NCI-H446 treated with DMSO at 0.1 percent for 48 hours (cell line): ENCODE results near the gene ZNF543.
"Not testable (repeated sequence)": the region's sequence is repeated elsewhere in the genome, so short reads cannot be mapped to it uniquely, and the experiment has no call there.

Source experiments
- DNase-seq: peaks from one replicate; lab custom pipeline; 2025; lab: John Stamatoyannopoulos, UW

The ZNF543 gene

DNA sequence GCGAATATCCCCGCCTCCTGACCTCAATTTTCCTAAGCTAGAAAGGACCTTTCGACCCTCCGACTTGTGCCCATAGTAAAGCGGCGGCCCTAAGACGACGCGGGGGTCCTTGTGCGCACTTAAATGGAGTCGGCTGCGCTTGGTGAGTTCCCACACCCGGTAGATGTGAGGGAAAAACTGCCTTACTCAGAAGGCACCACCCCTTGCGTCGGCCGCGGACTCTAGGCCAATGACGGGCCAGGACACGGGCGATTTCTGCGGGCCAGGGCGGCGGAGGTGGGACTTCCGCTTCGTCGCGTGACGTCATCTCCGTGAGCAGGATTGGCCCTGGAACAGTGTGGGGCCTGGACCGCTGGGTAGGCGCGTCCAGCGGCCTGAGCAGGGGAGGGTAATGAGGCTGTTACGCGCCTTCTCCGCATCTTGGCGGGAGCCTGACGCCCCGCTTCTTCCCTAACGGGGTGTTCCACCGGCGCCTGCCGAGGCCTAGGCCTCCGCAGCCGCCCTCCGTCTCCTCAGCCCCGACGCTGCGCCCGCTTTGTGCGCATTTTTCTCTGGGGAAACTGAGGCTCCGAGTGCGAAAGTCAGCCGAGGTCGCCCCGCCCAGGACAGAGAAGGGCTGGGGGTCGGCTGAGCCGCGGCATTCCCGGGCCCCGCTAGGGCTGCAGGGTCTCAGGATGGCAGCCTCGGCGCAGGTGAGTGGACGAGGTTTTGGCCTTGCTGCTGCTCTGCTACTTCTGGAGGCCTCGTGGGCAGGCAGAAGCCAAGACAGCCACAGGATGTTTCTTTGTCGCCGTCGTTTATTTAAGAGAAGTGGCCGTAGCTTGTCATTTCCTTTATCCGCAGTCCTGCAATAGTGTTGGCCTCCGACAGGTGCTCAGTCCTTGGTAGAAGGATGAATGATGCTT is at the start of gene ZNF543:
Gene ZNF543, plus strand, starts transcription at position 293 of the 905 bp plus-strand sequence. Its CDS starts 382 bp downstream, at position 675.
- peak; percentile 89 for DNase-seq

DNA sequence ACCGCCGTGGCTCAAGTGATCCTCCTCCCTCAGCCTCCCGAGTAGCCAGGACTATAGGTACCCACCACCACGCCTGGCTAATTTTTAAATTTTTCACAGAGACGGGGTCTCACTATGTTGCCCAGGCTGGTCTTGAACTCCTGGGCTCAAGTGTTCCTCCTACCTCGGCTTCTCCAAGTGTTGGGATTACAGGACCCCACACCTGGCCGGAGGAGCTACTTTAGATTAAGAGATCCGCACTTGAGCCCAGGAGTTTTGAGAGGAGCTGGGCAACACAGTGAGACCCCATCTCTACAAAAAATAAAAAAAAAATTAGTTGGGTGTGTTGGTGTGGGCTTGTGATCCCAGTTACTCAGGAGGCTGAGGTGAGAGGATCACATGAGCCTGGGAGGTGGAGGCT is 49.0 kb upstream of the ZNF543 start:
- no peak for DNase-seq

DNA sequence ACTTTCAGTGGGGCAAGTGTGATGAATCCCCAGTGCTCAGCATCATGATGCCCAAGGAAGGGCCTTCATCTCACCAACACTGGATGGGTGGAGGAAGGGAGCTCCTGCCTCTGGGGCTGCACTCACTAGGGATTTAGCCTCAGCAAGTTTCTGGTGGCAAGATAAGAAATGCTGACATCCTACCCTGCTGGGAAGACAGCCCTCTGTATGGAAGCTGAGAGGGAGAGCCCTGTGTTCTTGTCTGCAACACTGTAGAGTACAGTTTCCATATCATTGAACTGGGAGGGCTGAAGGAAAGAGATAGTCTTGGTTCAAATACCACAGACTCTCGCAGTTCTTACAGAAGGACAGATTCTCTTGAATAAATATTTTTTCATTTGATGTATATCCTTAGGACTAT is 47.3 kb upstream of the ZNF543 start:
- DNase-seq, result no peak

DNA sequence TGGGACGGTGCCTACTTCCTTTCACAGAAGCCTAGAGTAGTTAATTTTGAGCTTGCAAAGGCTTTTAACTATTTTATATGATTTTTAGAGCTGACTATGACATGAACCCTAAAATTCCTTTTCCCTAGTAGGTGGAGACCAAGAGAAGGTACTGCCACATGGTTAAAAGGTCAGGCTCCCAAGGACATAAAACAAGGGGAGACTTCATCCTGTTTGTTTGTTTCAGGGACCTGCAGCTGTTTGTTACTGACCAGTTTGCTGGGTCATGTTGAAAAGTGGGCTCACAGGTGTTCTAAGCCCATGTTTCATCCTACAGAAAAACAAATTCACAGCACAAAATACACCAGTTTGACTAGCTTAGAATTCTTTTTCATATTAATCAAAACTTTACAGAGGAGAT is 43.8 kb upstream of the ZNF543 start:
- no peak for DNase-seq

DNA sequence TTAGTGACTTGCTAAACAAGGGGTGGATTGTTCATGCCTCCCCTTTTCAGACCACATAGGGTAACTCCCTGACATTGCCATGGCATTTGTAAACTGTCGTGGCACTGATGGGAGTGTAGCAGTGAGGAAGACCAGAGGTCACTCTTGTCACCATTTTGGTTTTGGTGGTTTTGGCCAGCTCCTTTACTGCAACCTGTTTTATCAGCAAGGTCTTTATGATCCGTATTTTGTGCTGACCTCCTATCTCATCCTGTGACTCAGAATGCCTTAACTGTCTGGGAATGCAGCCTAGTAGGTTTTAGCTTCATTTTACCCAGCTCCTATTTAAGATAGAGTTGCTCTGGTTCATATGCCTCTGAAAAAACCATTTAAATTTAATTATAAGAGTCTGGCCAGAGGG is 41.8 kb upstream of the ZNF543 start:
- not testable (repeated sequence) for DNase-seq

DNA sequence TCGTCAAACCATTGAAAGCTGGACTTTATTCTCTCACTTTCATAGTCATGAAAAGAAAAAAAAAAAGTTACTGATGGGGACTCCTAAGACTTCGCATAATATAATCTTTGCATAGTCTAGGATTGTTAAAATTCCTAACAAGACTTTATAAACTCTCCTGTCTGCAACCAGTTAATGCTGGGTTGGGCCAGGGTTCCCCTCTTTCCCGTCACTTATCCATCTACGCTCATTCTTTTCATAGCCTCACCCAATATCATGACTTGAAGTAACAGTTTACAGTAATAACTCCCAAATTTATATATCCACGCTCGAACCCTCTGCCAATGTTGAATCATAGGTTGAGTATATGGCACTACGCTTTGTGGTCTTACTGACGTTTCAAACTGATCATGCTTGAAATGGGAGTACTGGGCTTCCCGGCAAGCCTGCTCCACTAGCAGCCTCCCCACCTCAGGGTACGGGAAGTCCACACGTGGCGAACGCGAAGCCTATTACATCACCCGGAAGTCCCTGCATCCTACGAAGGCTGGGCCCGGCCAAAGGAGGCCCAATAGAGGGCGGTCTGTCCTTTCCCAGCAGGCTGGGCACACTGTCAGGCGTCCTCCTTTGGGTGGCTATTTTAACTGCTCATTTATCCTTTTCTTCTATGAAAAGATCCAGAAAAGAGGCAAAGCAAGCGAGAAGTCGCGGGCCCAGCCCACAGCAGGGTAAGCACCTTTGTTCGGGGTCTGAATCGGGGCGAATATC is 40.7 kb upstream of the ZNF543 start:
- DNase-seq, result peak; percentile 89

DNA sequence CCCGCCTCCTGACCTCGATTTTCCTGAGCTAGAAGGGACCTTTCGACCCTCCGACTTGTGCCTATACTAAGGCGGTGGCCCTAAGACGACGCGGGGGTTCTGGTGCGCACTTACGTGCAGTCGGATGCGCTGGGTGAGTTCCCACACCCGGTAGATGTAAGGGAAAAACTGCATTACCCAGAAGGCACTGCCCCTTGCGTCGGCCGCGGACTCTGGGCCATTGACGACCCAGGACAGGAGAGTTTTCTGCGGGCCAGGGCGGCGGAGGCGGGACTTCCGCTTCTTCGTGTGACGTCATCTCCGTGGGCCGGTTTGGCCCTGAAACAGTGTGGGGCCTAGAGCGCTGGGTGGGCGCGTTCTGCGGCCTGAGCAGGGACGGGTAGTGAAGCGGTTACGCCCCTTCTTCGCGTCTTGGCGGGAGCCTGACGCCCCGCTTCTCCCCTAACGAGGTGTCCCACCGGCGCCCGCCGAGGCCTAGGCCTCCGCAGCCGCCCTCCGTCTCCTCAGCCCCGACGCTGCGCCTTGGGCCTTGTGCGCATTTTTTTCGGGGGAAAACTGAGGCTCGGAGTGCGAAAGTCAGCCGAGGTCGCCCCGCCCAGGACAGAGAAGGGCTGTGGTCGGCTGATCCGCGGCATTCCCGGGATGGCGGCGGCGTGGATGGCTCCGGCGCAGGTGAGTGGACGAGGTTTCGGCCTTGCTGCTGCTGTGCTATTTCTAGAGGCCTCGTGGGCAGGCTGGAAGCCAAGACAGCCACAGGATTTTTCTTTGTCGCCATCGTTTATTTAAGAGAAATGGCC is 39.9 kb upstream of the ZNF543 start, which contains the start of gene ZNF460:
Gene ZNF460, plus strand, starts transcription at position 321 of the 797 bp plus-strand sequence. Its CDS starts 322 bp downstream, at position 643.
- peak; percentile 97 for DNase-seq

DNA sequence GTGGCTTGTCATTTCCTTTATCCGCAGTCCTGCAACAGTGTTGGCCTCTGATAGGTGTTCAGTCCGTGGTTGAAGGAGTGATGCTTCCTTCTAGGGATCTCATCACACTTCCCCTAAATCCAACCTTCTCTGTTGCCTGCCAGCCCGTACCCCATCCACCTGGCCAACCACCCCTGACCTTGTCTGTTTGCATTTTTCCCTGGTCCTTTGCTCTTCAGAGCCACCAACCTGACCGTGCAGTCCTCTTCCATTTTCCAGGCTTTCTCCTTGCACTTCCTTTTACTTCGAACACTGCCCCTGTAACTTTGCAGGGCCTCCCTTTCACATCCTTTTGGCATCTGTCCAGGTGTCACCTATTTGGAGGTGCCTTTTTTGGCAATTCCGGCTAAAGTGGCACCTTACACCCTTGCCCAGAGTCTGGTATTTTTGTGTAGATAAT is 39.3 kb upstream of the ZNF543 start:
- DNase-seq, result no peak

DNA sequence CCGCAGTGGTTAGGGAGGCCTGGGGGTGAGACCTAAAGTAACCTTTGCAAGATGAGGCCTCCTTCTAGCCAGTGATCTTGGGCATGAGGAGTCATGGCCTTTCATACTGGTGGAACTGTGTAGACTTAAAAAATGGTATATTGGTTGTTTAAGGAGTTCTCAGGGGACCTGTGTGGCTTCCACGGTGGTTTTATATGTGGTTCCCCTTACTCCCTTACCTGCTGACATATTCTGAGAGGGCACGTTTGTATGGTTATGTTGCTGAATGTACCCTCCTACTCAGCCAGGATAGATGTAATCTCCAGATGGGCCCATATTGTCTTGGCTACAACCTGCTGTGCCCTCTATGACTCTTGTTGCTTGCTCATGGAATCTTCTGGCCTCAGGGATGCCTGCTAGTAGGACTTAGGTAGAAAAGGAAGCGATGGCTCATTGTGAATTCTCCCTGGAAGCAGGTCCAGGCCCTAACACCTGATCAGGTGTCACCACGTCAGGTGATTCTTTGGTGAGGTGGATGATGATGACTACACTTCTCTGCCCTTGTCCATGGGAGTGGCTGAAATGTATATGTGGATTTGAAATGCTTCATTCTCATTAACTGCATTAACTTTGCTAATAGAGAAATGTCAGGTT is 38.1 kb upstream of the ZNF543 start:
- no peak for DNase-seq

DNA sequence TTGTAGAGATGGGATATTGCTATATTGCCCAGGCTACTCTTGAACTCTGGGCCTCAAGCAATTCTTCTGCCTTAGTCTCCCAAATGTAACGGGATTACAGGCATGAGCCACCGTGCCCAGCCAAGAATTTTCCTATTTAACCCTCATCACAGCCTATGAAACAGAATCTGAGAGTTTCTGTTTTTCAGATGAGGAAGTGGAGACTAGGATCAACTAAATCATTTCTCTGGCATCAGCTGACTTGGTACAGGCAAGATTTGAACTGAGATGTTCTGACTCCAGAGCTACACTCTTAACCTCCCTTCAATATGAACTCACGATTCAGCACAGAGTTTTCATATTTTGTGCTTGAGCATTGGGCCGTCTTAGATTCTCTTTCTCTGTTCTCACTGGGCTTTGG is 31.9 kb upstream of the ZNF543 start:
- DNase-seq, result no peak

DNA sequence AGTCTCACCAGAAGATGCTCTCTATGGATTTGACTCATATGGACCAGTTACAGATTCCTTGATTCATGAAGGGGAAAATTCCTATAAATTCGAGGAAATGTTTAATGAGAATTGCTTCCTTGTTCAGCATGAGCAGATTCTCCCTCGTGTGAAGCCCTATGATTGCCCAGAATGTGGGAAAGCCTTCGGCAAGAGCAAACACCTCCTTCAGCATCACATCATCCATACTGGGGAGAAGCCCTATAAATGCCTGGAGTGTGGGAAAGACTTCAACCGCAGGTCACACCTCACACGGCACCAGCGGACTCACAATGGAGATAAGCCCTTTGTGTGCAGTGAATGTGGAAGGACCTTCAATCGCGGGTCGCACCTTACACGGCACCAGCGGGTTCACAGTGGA is 29.3 kb upstream of the ZNF543 start:
- no peak for DNase-seq

DNA sequence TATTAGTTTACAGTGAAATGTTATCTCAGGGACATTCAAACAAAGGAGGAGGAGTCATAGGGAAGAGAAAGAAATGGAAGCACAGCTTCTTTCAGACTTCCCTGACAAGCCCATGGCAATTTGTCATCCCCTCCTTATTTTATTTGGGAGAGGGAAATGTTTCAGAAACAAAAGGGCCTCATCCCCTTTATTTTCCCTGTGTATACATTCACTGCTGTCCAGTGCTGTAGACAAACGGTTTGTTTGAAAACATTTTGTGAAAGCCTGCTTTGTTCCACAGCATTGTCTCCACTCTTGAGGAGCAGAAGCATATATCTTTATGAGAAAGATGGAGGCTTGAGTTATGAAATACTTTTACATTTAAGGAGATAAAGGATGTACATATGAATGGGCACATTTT is 27.7 kb upstream of the ZNF543 start:
- DNase-seq, result no peak

DNA sequence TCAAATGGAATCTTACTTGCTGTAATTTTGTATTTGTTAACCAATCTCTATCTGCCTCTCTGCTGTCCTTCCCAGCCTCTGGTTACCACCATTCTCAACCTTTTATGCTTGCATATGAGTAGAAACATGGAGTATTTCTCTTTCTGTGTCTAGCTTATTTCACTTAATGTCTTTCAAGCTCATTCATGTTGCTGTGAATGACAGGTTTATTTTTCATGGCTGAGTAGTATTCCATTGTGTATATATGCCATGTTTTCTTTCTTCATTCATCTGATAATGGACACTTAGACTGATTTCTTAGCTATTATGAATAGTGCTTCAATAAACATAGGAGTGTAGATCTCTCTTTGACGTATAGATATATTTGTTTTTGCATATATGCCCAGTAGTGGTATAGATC is 26.6 kb upstream of the ZNF543 start:
- no peak for DNase-seq

DNA sequence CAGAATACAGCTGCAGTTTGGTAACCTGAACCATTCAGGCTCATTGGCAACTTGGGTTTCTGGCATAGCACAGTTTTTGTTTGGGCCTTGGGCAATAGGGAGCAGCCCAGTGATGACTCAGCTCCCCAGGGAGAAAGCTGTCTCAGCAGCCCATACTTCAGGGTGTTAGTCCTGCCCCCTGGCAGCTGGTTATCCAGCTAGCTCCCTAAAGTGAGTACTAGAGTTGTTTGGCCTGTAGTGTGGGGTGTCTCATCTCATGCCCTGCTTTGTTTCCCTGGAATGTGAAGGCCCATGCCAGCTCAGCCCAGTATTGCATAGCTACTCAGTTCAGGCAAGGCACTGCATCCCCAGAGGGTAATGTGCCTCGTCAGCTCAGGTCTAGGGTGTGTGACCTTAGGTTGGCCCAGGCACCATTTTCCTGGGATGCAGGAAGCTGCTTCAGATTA is 18.2 kb upstream of the ZNF543 start:
- DNase-seq, result no peak

DNA sequence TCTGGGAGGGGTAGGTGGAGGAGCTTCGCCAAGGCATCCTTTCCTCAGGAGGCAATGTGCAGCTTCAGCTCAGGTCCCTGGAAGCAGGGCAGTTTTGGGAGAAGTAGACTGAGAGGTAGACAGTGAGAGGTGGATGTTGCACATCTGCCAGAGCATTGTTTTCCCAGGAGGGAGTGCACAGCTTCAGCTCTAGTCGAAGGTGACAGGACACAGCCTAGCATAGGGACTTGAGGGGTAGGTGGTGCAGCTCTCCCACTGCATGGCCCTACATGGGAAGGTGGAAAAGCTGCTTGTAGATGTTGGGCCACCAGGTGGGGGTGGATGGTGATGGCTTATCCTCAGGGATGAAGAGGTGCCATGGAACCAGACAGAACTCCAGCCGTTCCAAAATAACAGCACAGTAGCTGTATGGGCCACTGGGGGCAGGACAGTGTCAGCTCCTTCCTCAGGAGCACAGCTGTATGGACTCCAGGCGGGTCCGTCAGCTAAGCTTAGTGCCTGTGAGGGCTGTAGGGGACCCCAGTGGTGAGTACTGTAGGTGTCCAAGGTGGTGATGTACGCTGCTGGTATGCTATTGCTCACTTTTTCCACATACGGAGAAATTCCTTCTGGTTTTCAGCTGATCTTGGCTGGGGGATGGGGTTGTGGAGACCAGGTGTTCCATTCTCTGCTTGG is 17.4 kb upstream of the ZNF543 start:
- DNase-seq, result no peak

DNA sequence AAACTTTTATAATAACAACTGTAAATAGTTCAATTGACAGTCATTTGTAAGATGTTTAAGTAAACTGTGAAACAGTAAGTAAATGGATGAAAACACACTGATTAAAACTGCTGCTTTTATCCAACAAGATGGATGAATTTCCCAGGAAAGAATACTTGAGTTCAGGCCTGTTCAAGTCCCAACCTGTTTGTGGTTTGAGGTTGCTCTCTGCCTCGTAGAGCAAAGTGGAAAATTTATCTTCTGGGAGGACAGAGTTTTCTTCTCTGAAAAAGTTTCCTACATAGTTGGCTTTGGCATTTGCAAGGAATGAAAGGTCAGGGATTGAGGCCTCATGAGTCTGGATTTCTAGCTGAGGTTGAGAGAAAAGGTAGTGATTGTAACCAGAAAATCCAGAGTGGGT is 15.2 kb upstream of the ZNF543 start:
- no peak for DNase-seq

DNA sequence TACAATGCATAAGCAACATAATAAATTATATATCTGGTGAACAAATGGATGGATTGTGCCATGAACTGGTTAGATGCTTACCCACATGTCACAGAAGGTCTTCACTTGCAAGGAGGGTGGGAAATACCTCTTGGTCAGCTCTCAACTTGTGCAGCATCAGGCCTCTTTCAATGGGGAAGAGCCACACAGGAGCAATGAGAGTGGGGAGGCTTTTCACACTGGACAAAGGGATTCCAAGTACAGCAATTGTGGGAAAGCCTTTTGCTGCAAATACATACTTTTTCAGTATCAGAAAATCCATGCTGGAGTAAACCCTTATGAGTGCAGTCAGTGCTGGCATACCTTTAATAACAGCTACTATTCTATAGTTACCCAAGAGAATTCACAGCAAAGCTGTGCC is 11.8 kb upstream of the ZNF543 start:
- no peak for DNase-seq

DNA sequence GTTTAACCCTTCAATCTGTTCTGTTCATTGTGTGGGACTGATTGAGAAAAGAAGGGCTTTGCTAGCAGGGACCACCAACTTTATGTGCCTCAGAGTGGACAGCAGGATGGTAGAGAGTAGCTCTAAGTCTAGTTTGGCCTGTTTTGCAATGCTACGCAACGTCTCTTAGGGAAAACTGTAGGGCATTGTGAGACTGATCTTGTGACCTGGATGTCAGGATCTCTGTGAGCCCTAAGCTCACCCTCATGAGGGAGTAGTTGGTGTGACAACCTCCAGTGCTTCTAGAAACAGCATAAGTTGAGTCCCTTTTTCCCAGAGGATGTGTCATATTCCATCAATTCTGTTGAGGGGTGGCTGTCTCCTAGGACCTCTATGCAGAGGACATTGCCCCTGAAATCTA is 9.5 kb upstream of the ZNF543 start:
- no peak for DNase-seq

DNA sequence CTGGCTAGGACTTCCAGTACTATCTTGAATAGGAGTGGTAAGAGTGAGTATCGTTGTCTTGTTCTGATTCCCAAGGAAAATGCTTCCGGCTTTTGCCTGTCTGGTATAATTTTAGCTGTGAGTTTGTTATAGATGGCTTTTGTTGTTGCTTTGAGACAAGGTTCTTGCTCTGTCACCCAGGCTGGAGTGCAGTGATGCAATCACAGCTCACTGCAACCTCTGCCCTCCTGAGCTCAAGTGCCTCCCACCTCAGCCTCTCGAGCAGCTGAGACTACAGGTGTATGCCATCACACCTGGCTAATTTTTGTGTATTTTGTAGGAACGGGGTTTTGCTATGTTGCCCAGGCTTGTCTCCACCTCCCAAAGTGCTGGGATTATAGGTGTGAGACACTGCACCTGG is 6.1 kb upstream of the ZNF543 start:
- no peak for DNase-seq

DNA sequence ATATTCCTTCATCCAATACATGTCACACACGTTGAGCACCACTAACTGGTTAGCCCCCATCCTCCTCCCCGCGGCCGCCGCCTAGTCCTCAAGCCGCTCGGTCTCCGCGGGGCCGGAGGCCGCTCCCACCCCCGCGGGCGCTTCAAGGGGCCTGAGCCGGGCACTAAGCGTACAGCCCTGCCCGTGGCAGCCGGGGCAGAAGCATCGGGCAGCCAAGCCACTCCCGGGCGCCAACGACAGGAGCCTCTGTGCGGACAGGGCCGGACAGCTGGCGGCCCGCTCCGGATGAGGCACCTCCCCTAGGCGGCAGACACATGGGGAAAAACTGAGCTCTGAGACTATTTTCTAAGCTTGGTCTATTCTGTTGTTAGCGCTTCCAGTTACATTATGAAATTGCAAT is 2.8 kb upstream of the ZNF543 start:
- no peak for DNase-seq

DNA sequence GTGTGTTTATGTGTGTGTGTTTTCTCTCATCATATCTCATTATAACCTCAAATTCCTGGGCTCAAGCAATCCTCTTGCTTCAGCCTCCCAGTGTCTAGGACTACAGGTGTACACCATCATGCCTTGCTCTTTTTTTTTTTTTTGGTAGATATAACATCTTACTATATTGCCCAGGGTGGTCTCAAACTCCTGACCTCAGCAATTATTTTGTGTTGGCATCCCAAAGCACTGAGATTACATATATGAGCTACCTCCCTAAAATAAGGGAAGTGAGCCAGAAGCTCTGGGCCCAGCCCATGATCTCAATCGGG is 448 bp upstream of the ZNF543 start:
- DNase-seq, result no peak
